ENCODE data around the gene SEC31A.

DNA sequence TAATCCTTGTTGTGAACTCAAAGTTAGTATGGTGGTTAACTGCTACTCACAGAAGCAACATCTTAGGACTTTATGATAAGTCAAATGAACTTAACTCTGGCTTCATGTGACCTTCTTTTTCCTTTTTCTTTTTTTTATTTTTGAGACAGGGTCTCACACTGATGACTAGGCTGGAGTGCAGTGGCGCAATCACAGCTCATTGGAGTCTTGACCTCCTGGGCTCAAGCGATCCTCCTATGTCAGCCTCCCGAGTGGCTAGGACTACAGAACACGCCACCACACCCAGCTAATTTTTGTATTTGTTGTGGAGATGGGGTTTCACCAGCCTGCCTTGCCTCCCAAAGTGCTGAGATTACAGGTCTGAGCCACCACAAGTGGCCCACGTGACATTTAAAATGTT lies 22.4 kb downstream of the SEC31A start:
- TF ChIP-seq, protein P1, sequence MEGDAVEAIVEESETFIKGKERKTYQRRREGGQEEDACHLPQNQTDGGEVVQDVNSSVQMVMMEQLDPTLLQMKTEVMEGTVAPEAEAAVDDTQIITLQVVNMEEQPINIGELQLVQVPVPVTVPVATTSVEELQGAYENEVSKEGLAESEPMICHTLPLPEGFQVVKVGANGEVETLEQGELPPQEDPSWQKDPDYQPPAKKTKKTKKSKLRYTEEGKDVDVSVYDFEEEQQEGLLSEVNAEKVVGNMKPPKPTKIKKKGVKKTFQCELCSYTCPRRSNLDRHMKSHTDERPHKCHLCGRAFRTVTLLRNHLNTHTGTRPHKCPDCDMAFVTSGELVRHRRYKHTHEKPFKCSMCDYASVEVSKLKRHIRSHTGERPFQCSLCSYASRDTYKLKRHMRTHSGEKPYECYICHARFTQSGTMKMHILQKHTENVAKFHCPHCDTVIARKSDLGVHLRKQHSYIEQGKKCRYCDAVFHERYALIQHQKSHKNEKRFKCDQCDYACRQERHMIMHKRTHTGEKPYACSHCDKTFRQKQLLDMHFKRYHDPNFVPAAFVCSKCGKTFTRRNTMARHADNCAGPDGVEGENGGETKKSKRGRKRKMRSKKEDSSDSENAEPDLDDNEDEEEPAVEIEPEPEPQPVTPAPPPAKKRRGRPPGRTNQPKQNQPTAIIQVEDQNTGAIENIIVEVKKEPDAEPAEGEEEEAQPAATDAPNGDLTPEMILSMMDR (IDR thresholded peaks at IDR 0.05): no peak
- TF ChIP-seq POLR2A (IDR thresholded peaks at IDR 0.05): no peak
